HepG2 (cell line): ENCODE data around the gene TMIGD2. TPM values are rescaled to one million over a fixed set of nuclear protein-coding genes. Genes with fewer than 3 reads are reported as not detected.

Experiments
- ATAC-seq: fragments of 200-7000 bp; cut with Tn5 transposase; 3 replicates; pipeline ENCODE4 v1.9.1; 2020; ENCODE audit warnings: mild to moderate bottlenecking, moderate library complexity
- BruUV-seq: library from RNA; stranded (reverse); fragments of 400-500 nt; replicated peaks from 2 replicates; lab custom pipeline; 2021; lab: Mats Ljungman, UMichigan
- CTCF ChIA-PET: fragments of 300-600 bp; formaldehyde crosslinking; extraction: SDS; loops from one replicate; lab custom pipeline; 2021; ENCODE audit warnings: low total read pairs, inconsistent platforms, low intra/inter-chr PET ratio; lab: Yijun Ruan, JAX
- POLR2A ChIA-PET: fragments of 350-600 bp; sonication (Branson Sonifier 250); formaldehyde crosslinking; loops from one replicate; lab custom pipeline; 2020; ENCODE audit warnings: antibody characterized with exemption, inconsistent platforms; lab: Yijun Ruan, JAX
- DNase-seq: peaks from one replicate; pipeline ENCODE4 v3.0.0-alpha.2; 2015; ENCODE audit warnings: low spot score
- FAIRE-seq: peaks from 3 replicates; lab custom pipeline; 2011; peaks lifted over from hg19 to GRCh38; lab: Jason Lieb, UNC
- H2AFZ ChIP-seq: one replicate; pipeline ENCODE4 v1.6.1; 2011; ENCODE audit warnings: low read length, inconsistent platforms
- H3K27ac ChIP-seq: fragments of 300-600 bp; 3 replicates; pipeline ENCODE4 v1.8.0; 2011; ENCODE audit warnings: mixed run types, mild to moderate bottlenecking, mixed read lengths, low read length, inconsistent platforms; ENCODE audit not compliant: insufficient read depth; ENCODE audit errors: extremely low read length
- H3K27me3 ChIP-seq, 2 experiments: fragments of 200-600 bp in 1 of 2; 2 replicates in 1 of 2; 3 replicates in 1 of 2; pipeline versions ENCODE4 v1.6.0 to v1.8.0; 2011; ENCODE audit warnings: low read length in 2 of 2, mild to moderate bottlenecking in 2 of 2, moderate library complexity in 2 of 2, inconsistent platforms in 1 of 2; ENCODE audit not compliant: insufficient read depth in 2 of 2, control insufficient read depth in 1 of 2
- H3K36me3 ChIP-seq, 2 experiments: fragments of 200-600 bp in 1 of 2; replicated peaks in 1 of 2; 2 replicates in 1 of 2; 3 replicates in 1 of 2; pipeline versions ENCODE4 v1.5.1 to v1.8.0; 2011; ENCODE audit warnings: low read length in 2 of 2, inconsistent platforms in 1 of 2; ENCODE audit not compliant: insufficient read depth in 2 of 2, control insufficient read depth in 1 of 2
- H3K4me1 ChIP-seq: 2 replicates; pipeline ENCODE4 v1.5.1; 2012; ENCODE audit warnings: low read length, inconsistent platforms; ENCODE audit not compliant: insufficient read depth
- H3K4me2 ChIP-seq: 2 replicates; pipeline ENCODE4 v1.6.0; 2011; ENCODE audit warnings: low read depth, low read length, inconsistent platforms
- H3K4me3 ChIP-seq, 3 experiments: fragments of 200-600 bp in 1 of 3; sonication (generic), shearing (Covaris generic) in 1 of 3; replicated peaks in 1 of 3; 2 replicates each; pipeline ENCODE4 v1.5.1; 2011 to 2016; ENCODE audit warnings: low read length in 3 of 3, inconsistent platforms in 2 of 3, low read depth in 2 of 3, mild to moderate bottlenecking in 2 of 3, control low read depth in 1 of 3, mixed read lengths in 1 of 3; ENCODE audit not compliant: insufficient read depth in 1 of 3
- H3K79me2 ChIP-seq: one replicate; pipeline ENCODE4 v1.6.1; 2011; ENCODE audit warnings: low read length, inconsistent platforms; ENCODE audit not compliant: insufficient read depth
- H3K9ac ChIP-seq: 2 replicates; pipeline ENCODE4 v1.6.0; 2011; ENCODE audit warnings: mild to moderate bottlenecking, low read depth, low read length, inconsistent platforms; ENCODE audit not compliant: insufficient read depth
- H3K9me3 ChIP-seq: 2 replicates; pipeline ENCODE4 v1.5.1; 2012; ENCODE audit warnings: mild to moderate bottlenecking, low read length
- H4K20me1 ChIP-seq: 2 replicates; pipeline ENCODE4 v1.6.0; 2011; ENCODE audit warnings: inconsistent platforms, mild to moderate bottlenecking, low read length, moderate library complexity; ENCODE audit not compliant: insufficient read depth
- CBX2 ChIP-seq, 2 experiments: fragments of 200-600 bp in 1 of 2; sonication (generic); formaldehyde crosslinking in 1 of 2; IDR thresholded peaks; 2 replicates each; pipeline versions ENCODE4 v1.7.0 to v1.8.1; 2018 to 2022; ENCODE audit warnings: low read depth in 2 of 2, low read length in 1 of 2, mild to moderate bottlenecking in 1 of 2, missing genetic modification reagents in 1 of 2
- FIP1L1 ChIP-seq: fragments of 200-400 bp; formaldehyde crosslinking; IDR thresholded peaks from 2 replicates; pipeline ENCODE4 v1.6.1; 2018; ENCODE audit warnings: low read depth, mild to moderate bottlenecking, low read length, moderate library complexity, borderline replicate concordance; ENCODE audit not compliant: insufficient read depth
- GABPB1 ChIP-seq: IDR thresholded peaks from 2 replicates; pipeline ENCODE4 v1.6.1; 2016; ENCODE audit warnings: mild to moderate bottlenecking, missing genetic modification reagents, moderate library complexity, missing compliant biosample characterization
- GMEB1 ChIP-seq: sonication (generic); formaldehyde crosslinking; IDR thresholded peaks from 2 replicates; pipeline ENCODE4 v1.5.1; 2020; ENCODE audit warnings: missing genetic modification reagents, mild to moderate bottlenecking, borderline replicate concordance
- HOXA7 ChIP-seq: sonication (generic); formaldehyde crosslinking; IDR thresholded peaks from 2 replicates; pipeline ENCODE4 v1.8.1; 2022; ENCODE audit warnings: mild to moderate bottlenecking, missing genetic modification reagents, moderate library complexity
- PRMT3 ChIP-seq: sonication (generic); formaldehyde crosslinking; IDR thresholded peaks from 2 replicates; pipeline ENCODE4 v1.8.1; 2022; ENCODE audit warnings: low read depth, mild to moderate bottlenecking, moderate library complexity, missing genetic modification reagents, borderline replicate concordance
- SOX6 ChIP-seq, 2 experiments: fragments of 450-650 bp in 1 of 2; sonication (generic) in 1 of 2; formaldehyde crosslinking in 1 of 2; IDR thresholded peaks; 2 replicates each; pipeline versions ENCODE4 v1.4.0 to v1.6.1; 2017 to 2020; ENCODE audit warnings: antibody characterized with exemption in 1 of 2, mild to moderate bottlenecking in 1 of 2, missing genetic modification reagents in 1 of 2
- ZBTB38 ChIP-seq: sonication (generic); formaldehyde crosslinking; IDR thresholded peaks from 2 replicates; pipeline ENCODE4 v1.5.1; 2020; ENCODE audit warnings: mild to moderate bottlenecking, missing genetic modification reagents
- ZBTB42 ChIP-seq: sonication (generic); formaldehyde crosslinking; IDR thresholded peaks from 2 replicates; pipeline ENCODE4 v1.5.0; 2020; ENCODE audit warnings: mild to moderate bottlenecking, missing genetic modification reagents
- ZNF460 ChIP-seq: sonication (generic); formaldehyde crosslinking; IDR thresholded peaks from 2 replicates; pipeline ENCODE4 v1.5.1; 2020; ENCODE audit warnings: missing genetic modification reagents, mild to moderate bottlenecking, borderline replicate concordance
- WGBS: methylation state at CpG from one replicate; pipeline ENCODE4 v1.1.6; 2017; ENCODE audit warnings: low lambda C conversion rate; 5-methylcytosine and 5-hydroxymethylcytosine counted together
- in situ Hi-C: cut with HindIII; loops from 2 replicates; pipeline ENCODE4 v1.10.0; 2017; ENCODE audit warnings: low pct_unique_long_range_greater_than_20kb; ENCODE audit not compliant: extremely low pct_ligation_motif_present
- intact Hi-C: fragments of 100-400 bp; cut with micrococcal nuclease; formaldehyde crosslinking; loops from one replicate; pipeline ENCODE4 v1.10.0; 2022; ENCODE audit not compliant: unreplicated experiment
- polyA plus RNA-seq, 8 experiments: library from polyadenylated mRNA; depleted of rRNA in 3 of 8; stranded (reverse) in 7 of 8; unstranded in 1 of 8; fragments of >200 nt; fragmentation: Illumina TruSeq in 4 of 8; extraction: Trizol in 4 of 8; gene quantifications; 2 replicates each; pipeline versions ENCODE4 v1.2.1 to v1.2.3, GENCODE V29; 2011 to 2016; ENCODE audit warnings: low read depth in 4 of 8, missing spikeins in 1 of 8, mixed read lengths in 1 of 8; ENCODE audit not compliant: insufficient read depth in 1 of 8
- total RNA-seq, 5 experiments: library from RNA; depleted of rRNA; stranded (reverse); fragments of >200 nt; fragmentation: Illumina TruSeq; extraction: Trizol; gene quantifications; 2 replicates each; pipeline ENCODE4 v1.2.3, GENCODE V29; 2016; ENCODE audit warnings: low read depth in 1 of 5
- TF ChIP-seq, protein P1 (sequence below): fragments of 450-650 bp; IDR thresholded peaks from 2 replicates; pipeline ENCODE4 v1.6.1; 2017; ENCODE audit warnings: mild to moderate bottlenecking
- TF ChIP-seq, protein P2 (sequence below): sonication (generic); formaldehyde crosslinking; IDR thresholded peaks from 2 replicates; pipeline ENCODE4 v1.4.0; 2020; ENCODE audit warnings: missing genetic modification reagents
- TF ChIP-seq, protein P3 (sequence below): sonication (generic); formaldehyde crosslinking; conservative IDR thresholded peaks from 2 replicates; pipeline ENCODE4 v1.4.0; 2020; ENCODE audit warnings: mild to moderate bottlenecking, missing genetic modification reagents, moderate library complexity

The TMIGD2 gene
- total and polyA plus RNA-seq, 2 of the 13 experiments (the other 11 are each of a cell fraction or from before 2014, with no cell fraction given) = 0.11 to 1.0 TPM

GRCh38 chr19:4291184-4291732, 10.9 kb downstream of the TMIGD2 start:
- Histone ChIP-seq H3K4me3 (no peak overlapping the region), H3K36me3 (no peaks in the 10 kb centered on the region), H3K27me3 (peaks cover 0 to 2% of the 10 kb centered on the region in 2 experiments; a peak in 2 of 5 replicates), H3K4me2 (no peak overlapping the region), H3K9me3 (no peaks in the 10 kb centered on the region), H2AFZ (no peak overlapping the region), H3K9ac (no peak overlapping the region), H3K27ac (no peak overlapping the region), H3K4me1 (peaks cover 7% of the 10 kb centered on the region; the same call in 1 of the 2 replicates), H3K79me2 (no peaks in the 10 kb centered on the region), H4K20me1 (no peaks in the 10 kb centered on the region)
- in situ Hi-C loops = no loop called here
- POLR2A ChIA-PET = no interaction called here
- WGBS = 73% methylated on average over 8 of the region's 8 CpGs
- BruUV-seq = no TSS peak
- DNase-seq = no peak
- intact Hi-C loops = no loop called here
- CTCF ChIA-PET = no interaction called here
- no peak for ATAC-seq
- no peak for FAIRE-seq
- TF ChIP-seq SOX6 (IDR thresholded peaks at IDR 0.05) = no peak
- no peak for TF ChIP-seq SOX6 (CRISPR knock-in tag; IDR thresholded peaks at IDR 0.05)
- no peak for TF ChIP-seq ZBTB42 (CRISPR knock-in tag)
- no peak for TF ChIP-seq HOXA7 (CRISPR knock-in tag)
- TF ChIP-seq PRMT3 (CRISPR knock-in tag) = no peak
- TF ChIP-seq, protein P1, sequence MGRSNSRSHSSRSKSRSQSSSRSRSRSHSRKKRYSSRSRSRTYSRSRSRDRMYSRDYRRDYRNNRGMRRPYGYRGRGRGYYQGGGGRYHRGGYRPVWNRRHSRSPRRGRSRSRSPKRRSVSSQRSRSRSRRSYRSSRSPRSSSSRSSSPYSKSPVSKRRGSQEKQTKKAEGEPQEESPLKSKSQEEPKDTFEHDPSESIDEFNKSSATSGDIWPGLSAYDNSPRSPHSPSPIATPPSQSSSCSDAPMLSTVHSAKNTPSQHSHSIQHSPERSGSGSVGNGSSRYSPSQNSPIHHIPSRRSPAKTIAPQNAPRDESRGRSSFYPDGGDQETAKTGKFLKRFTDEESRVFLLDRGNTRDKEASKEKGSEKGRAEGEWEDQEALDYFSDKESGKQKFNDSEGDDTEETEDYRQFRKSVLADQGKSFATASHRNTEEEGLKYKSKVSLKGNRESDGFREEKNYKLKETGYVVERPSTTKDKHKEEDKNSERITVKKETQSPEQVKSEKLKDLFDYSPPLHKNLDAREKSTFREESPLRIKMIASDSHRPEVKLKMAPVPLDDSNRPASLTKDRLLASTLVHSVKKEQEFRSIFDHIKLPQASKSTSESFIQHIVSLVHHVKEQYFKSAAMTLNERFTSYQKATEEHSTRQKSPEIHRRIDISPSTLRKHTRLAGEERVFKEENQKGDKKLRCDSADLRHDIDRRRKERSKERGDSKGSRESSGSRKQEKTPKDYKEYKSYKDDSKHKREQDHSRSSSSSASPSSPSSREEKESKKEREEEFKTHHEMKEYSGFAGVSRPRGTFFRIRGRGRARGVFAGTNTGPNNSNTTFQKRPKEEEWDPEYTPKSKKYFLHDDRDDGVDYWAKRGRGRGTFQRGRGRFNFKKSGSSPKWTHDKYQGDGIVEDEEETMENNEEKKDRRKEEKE = no peak
- no peak for TF ChIP-seq GABPB1 (CRISPR knock-in tag)
- no peak for TF ChIP-seq GMEB1 (CRISPR knock-in tag)
- TF ChIP-seq, protein P2, sequence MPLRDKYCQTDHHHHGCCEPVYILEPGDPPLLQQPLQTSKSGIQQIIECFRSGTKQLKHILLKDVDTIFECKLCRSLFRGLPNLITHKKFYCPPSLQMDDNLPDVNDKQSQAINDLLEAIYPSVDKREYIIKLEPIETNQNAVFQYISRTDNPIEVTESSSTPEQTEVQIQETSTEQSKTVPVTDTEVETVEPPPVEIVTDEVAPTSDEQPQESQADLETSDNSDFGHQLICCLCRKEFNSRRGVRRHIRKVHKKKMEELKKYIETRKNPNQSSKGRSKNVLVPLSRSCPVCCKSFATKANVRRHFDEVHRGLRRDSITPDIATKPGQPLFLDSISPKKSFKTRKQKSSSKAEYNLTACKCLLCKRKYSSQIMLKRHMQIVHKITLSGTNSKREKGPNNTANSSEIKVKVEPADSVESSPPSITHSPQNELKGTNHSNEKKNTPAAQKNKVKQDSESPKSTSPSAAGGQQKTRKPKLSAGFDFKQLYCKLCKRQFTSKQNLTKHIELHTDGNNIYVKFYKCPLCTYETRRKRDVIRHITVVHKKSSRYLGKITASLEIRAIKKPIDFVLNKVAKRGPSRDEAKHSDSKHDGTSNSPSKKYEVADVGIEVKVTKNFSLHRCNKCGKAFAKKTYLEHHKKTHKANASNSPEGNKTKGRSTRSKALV = no peak
- TF ChIP-seq ZNF460 = no peak
- TF ChIP-seq, protein P3, sequence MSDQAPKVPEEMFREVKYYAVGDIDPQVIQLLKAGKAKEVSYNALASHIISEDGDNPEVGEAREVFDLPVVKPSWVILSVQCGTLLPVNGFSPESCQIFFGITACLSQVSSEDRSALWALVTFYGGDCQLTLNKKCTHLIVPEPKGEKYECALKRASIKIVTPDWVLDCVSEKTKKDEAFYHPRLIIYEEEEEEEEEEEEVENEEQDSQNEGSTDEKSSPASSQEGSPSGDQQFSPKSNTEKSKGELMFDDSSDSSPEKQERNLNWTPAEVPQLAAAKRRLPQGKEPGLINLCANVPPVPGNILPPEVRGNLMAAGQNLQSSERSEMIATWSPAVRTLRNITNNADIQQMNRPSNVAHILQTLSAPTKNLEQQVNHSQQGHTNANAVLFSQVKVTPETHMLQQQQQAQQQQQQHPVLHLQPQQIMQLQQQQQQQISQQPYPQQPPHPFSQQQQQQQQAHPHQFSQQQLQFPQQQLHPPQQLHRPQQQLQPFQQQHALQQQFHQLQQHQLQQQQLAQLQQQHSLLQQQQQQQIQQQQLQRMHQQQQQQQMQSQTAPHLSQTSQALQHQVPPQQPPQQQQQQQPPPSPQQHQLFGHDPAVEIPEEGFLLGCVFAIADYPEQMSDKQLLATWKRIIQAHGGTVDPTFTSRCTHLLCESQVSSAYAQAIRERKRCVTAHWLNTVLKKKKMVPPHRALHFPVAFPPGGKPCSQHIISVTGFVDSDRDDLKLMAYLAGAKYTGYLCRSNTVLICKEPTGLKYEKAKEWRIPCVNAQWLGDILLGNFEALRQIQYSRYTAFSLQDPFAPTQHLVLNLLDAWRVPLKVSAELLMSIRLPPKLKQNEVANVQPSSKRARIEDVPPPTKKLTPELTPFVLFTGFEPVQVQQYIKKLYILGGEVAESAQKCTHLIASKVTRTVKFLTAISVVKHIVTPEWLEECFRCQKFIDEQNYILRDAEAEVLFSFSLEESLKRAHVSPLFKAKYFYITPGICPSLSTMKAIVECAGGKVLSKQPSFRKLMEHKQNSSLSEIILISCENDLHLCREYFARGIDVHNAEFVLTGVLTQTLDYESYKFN (CRISPR knock-in tag) = no peak
- no peak for TF ChIP-seq CBX2 (IDR thresholded peaks at IDR 0.05; ENCODE audit: low read depth, low read length)
- no peak for TF ChIP-seq CBX2 (CRISPR knock-in tag; IDR thresholded peaks at IDR 0.05; ENCODE audit: low read depth)
- no peak for TF ChIP-seq ZBTB38 (CRISPR knock-in tag)
- no peak for TF ChIP-seq FIP1L1
